Esophagus squamous epithelium (tissue), 5 donors: ENCODE data around the gene NR4A3. TPM values are rescaled to one million over a fixed set of nuclear protein-coding genes. Genes with fewer than 3 reads are reported as not detected.

Source experiments
- DNase-seq: peaks from one replicate; lab custom pipeline; 2025; lab: John Stamatoyannopoulos, UW
- H3K27ac ChIP-seq, 4 donors: fragments of 200-600 bp; sonication (generic); one replicate each; pipeline ENCODE4 v1.5.1; 2016 to 2019; ENCODE audit warnings: mild to moderate bottlenecking in 1 of 4
- H3K27me3 ChIP-seq, 4 donors: fragments of 200-600 bp; sonication (generic); 1 replicate in 3 of 4; 2 replicates in 1 of 4; pipeline versions ENCODE4 v1.5.1 to v1.6.0; 2017 to 2021; ENCODE audit warnings: antibody characterized with exemption in 1 of 4
- H3K36me3 ChIP-seq, 3 donors: fragments of 200-600 bp; sonication (generic); one replicate each; pipeline ENCODE4 v1.5.1; 2016 to 2019
- H3K4me1 ChIP-seq, 3 donors: fragments of 200-600 bp; sonication (generic); one replicate each; pipeline ENCODE4 v1.5.1; 2017 to 2019
- H3K4me3 ChIP-seq, 4 donors: fragments of 200-600 bp; sonication (generic); 1 replicate in 3 of 4; 2 replicates in 1 of 4; pipeline ENCODE4 v1.5.1; 2016 to 2019; ENCODE audit warnings: mild to moderate bottlenecking in 2 of 4, moderate library complexity in 1 of 4
- H3K9me3 ChIP-seq, 3 donors: fragments of 200-600 bp; sonication (generic); one replicate each; pipeline ENCODE4 v1.5.1; 2016 to 2019
- POLR2A ChIP-seq, 4 donors: fragments of 450-650 bp; IDR thresholded peaks; one replicate each; pipeline ENCODE4 v1.6.1; 2017; ENCODE audit warnings: antibody characterized with exemption in 4 of 4, mild to moderate bottlenecking in 4 of 4, moderate library complexity in 3 of 4
- WGBS, 2 donors: methylation state at CpG; one replicate each; pipeline ENCODE4 v1.1.5; 2018; 5-methylcytosine and 5-hydroxymethylcytosine counted together
- intact Hi-C: fragments of 100-400 bp; cut with DNase I; formaldehyde crosslinking; loops from one replicate; pipeline ENCODE4 v1.15.0; 2022
- total RNA-seq, 4 donors: library from RNA; depleted of rRNA; stranded (reverse); fragments of >200 nt; gene quantifications; one replicate each; pipeline ENCODE4 v1.1.0, GENCODE V29; 2016
- TF ChIP-seq, protein P1 (sequence below), 6 experiments: fragments of 450-650 bp in 4 of 6; fragments of 200-600 bp in 2 of 6; sonication (generic) in 2 of 6; IDR thresholded peaks; one replicate each; pipeline ENCODE4 v1.5.1; 2016 to 2019; ENCODE audit warnings: antibody characterized with exemption in 6 of 6, mild to moderate bottlenecking in 4 of 6, moderate library complexity in 4 of 6
- donor health status: DM: yes; HTN: yes; CAD: no.

The NR4A3 gene
- total RNA-seq, 4 donors from 2014 or later: 0.08 to 0.76 (median 0.35) TPM; not detected in 1

DNA sequence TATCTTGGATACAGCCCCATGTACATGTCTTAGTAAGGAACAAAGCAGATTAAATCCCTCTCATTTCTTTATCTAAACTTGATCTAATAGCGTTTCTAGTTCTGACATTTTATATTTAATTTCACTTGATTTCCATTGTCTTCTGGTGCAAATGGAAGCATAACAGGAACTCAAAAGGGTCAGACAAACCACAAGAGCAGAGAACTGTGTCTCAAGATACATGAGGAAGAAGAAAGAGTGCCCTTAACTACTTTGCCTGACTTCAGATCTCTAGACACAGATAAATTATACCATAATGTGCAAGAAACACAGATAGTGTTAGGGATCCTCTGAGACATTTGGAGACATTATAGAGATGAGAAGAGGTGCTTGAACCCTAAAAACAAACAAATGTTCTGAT, 64.1 kb downstream of the NR4A3 start:
- WGBS, 2 donors: 42 to 59% methylated on average over 1 of the region's 1 CpG
- TF ChIP-seq, protein P1, sequence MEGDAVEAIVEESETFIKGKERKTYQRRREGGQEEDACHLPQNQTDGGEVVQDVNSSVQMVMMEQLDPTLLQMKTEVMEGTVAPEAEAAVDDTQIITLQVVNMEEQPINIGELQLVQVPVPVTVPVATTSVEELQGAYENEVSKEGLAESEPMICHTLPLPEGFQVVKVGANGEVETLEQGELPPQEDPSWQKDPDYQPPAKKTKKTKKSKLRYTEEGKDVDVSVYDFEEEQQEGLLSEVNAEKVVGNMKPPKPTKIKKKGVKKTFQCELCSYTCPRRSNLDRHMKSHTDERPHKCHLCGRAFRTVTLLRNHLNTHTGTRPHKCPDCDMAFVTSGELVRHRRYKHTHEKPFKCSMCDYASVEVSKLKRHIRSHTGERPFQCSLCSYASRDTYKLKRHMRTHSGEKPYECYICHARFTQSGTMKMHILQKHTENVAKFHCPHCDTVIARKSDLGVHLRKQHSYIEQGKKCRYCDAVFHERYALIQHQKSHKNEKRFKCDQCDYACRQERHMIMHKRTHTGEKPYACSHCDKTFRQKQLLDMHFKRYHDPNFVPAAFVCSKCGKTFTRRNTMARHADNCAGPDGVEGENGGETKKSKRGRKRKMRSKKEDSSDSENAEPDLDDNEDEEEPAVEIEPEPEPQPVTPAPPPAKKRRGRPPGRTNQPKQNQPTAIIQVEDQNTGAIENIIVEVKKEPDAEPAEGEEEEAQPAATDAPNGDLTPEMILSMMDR (IDR thresholded peaks at IDR 0.05): no peak
- no peak for TF ChIP-seq POLR2A (IDR thresholded peaks at IDR 0.05)

DNA sequence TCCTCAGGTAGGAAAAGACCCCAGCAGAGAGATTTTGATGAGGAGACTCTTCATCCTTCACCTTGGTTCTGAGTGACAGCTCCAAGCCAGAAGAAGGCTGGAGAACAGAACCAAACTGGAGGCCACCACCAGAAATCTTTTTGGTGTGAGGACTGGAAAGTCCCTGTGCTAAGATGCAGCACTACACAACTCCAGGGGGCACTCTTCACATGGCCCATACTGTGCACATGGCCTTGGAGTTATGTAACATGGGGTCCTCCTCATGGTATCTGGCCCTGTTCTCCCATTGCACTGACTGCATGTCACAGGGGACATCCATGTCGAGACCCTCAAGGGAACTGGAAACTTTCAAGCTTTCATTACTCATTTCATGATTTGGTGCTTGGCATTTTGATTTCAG, 67.4 kb downstream of the NR4A3 start:
- Histone ChIP-seq H3K27me3 (no peaks in the 10 kb centered on the region), H3K4me3 (no peak overlapping the region), H3K9me3 (no peaks in the 10 kb centered on the region), H3K36me3 (no peaks in the 10 kb centered on the region), H3K4me1 (no peaks in the 10 kb centered on the region), H3K27ac (no peak overlapping the region)
- 100% methylated on average over 1 of the region's 1 CpG; no CpG with 5 or more reads in 1 of the 2 donors for WGBS, 2 donors
- TF ChIP-seq, protein P1 (IDR thresholded peaks at IDR 0.05): no peak
- no peak for TF ChIP-seq POLR2A (IDR thresholded peaks at IDR 0.05)
- intact Hi-C loops: no loop called here
- DNase-seq: no peak

More for the DNA sequence above, 64.1 kb downstream of the NR4A3 start:
- intact Hi-C loops: no loop called here
- no peaks in the 10 kb centered on the region for H3K36me3 ChIP-seq
- no peaks in the 10 kb centered on the region for H3K9me3 ChIP-seq
- no peak for DNase-seq
- no peaks in the 10 kb centered on the region for H3K27me3 ChIP-seq
- no peak overlapping the region for H3K27ac ChIP-seq
- no peak overlapping the region for H3K4me3 ChIP-seq
- H3K4me1 ChIP-seq: no peaks in the 10 kb centered on the region

DNA sequence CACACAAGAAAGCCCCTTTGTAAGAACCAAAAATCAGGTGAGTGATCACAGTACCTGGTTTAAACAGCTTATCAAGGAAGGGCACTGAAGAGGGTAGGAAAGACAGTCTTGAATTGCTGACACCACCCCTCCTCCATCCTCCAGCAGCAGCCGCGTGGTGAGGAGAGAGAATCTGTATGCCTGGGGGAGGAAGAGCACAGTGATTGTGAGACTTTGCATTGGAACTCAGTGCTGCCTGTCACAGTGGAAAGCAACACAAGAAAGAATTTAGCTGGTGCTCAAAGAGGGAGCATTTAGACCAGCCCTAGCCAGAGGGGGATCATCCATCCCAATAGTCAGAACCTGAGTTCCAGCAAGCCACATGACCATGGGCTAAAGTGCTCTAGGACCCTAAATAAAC, 73.1 kb downstream of the NR4A3 start:
- H3K27me3 ChIP-seq: no peaks in the 10 kb centered on the region
- no peak overlapping the region for H3K27ac ChIP-seq
- 60 to 83% methylated on average over 2 of the region's 2 CpGs for WGBS, 2 donors
- DNase-seq: no peak
- intact Hi-C loops: no loop called here
- no peak overlapping the region for H3K4me3 ChIP-seq
- no peaks in the 10 kb centered on the region for H3K36me3 ChIP-seq
- TF ChIP-seq POLR2A (IDR thresholded peaks at IDR 0.05): no peak
- TF ChIP-seq, protein P1 (IDR thresholded peaks at IDR 0.05): no peak
- no peaks in the 10 kb centered on the region for H3K4me1 ChIP-seq
- H3K9me3 ChIP-seq: no peaks in the 10 kb centered on the region

DNA sequence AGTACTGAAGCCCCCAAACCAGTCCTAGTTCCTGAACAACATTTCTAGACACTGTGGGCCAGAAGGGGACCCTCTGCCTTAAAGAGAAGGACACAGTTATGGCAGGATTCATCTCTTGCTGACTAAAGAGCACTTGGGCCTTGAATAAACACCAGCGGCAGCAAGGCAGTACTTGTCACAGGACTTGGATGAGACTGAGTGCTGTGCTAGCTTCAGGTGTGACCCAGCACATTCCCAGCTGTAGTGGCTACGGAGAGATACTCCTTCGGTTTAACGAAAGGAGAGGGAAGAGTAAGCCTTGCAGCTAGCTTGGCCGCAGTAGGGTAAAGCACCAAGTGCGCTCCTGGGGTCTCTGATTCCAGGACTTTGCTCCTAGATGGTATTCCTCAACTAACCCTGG, 73.8 kb downstream of the NR4A3 start:
- no peaks in the 10 kb centered on the region for H3K27me3 ChIP-seq
- H3K36me3 ChIP-seq: no peaks in the 10 kb centered on the region
- H3K4me1 ChIP-seq: no peaks in the 10 kb centered on the region
- H3K9me3 ChIP-seq: no peaks in the 10 kb centered on the region
- TF ChIP-seq POLR2A (IDR thresholded peaks at IDR 0.05): no peak
- TF ChIP-seq, protein P1 (IDR thresholded peaks at IDR 0.05): no peak
- H3K4me3 ChIP-seq: no peak overlapping the region
- 79 to 83% methylated on average over 2 to 4 of the region's 6 CpGs for WGBS, 2 donors
- DNase-seq: no peak
- intact Hi-C loops: no loop called here
- H3K27ac ChIP-seq: no peak overlapping the region

DNA sequence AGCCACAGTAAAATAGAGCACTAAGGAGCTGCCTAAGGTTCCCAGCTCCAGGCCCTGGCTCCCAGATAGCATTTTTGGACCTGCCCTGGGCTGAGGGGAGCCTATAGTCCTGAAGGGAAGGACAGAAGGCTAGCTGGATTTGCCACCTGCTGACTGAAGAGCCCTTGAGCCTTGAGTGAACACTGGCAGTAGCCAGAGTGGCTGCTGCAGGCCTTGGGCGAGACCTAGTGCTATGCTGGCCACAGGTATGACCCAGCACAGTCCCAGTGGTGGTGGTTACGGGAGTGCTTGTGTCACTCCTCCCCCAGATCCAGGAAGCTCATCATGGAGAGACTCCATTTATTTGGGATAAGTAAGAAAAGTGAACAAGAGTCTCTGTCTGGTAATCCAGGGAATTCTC, 74.4 kb downstream of the NR4A3 start:
- Histone ChIP-seq H3K4me1 (no peaks in the 10 kb centered on the region), H3K27me3 (no peaks in the 10 kb centered on the region), H3K9me3 (no peaks in the 10 kb centered on the region), H3K27ac (no peak overlapping the region), H3K36me3 (no peaks in the 10 kb centered on the region), H3K4me3 (no peak overlapping the region)
- WGBS, 2 donors: no CpG with 5 or more reads among the region's 2 CpGs
- intact Hi-C loops: no loop called here
- TF ChIP-seq, protein P1 (IDR thresholded peaks at IDR 0.05): no peak
- no peak for TF ChIP-seq POLR2A (IDR thresholded peaks at IDR 0.05)
- no peak for DNase-seq
